ENCODE results near the gene CSRP3.

CSRP3 gene

DNA sequence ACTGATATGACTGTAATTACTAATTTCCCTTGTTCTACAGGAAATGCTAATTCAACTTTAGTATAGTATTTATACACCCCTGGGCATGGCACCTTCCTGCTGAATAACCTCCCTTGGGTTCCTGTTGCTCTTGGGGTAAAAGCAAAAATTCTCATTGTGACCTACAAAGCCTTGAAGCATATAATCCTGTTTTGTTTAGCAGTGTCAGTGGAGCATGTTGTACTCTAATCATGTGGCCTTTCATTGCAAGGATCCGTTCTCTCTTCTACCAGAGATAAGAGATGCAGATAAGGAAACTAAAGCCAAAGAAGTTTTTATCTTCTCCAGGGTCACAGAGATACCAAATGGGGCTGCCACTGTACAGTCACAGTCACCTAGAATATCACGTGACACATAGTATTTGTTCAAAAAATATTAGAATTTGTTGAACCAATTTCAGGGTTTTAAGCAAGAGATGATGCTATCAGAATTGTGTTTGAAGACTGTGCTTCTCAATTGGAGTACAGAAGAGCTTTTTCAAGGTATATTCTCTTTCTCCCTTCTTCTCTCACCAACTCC, 25.1 kb downstream of the CSRP3 start:
- ChIA-PET POLR2A (no interaction called here), CTCF (interaction anchor here (0.6 to 3.0 kb wide), 2 partner anchors 54 to 100 kb away, joined by 3 to 9 read pairs; no protein-coding TSS in a partner anchor)
- TF ChIP-seq SCRT1 (tag by site-specific recombination; IDR thresholded peaks at IDR 0.05; ENCODE audit: borderline replicate concordance), result no peak
- no peak for TF ChIP-seq ZNF664 (tag by site-specific recombination; IDR thresholded peaks at IDR 0.05)
- TF ChIP-seq KLF8 (tag by site-specific recombination; IDR thresholded peaks at IDR 0.05), result no peak
- no peak for TF ChIP-seq GLIS1 (tag by site-specific recombination; IDR thresholded peaks at IDR 0.05)
- TF ChIP-seq ZNF843 (tag by site-specific recombination; IDR thresholded peaks at IDR 0.05), result no peak
- no peak for TF ChIP-seq MYNN (tag by site-specific recombination; IDR thresholded peaks at IDR 0.05; ENCODE audit: borderline replicate concordance)
- no peak for TF ChIP-seq ZBTB20 (tag by site-specific recombination; IDR thresholded peaks at IDR 0.05)
- no peak for TF ChIP-seq ZNF549 (tag by site-specific recombination; IDR thresholded peaks at IDR 0.05)
- TF ChIP-seq ZNF501 (tag by site-specific recombination; IDR thresholded peaks at IDR 0.05), result no peak
- no peak for TF ChIP-seq ZNF785 (tag by site-specific recombination; IDR thresholded peaks at IDR 0.05)
- TF ChIP-seq, protein P1, sequence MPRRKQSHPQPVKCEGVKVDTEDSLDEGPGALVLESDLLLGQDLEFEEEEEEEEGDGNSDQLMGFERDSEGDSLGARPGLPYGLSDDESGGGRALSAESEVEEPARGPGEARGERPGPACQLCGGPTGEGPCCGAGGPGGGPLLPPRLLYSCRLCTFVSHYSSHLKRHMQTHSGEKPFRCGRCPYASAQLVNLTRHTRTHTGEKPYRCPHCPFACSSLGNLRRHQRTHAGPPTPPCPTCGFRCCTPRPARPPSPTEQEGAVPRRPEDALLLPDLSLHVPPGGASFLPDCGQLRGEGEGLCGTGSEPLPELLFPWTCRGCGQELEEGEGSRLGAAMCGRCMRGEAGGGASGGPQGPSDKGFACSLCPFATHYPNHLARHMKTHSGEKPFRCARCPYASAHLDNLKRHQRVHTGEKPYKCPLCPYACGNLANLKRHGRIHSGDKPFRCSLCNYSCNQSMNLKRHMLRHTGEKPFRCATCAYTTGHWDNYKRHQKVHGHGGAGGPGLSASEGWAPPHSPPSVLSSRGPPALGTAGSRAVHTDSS (tag by site-specific recombination; IDR thresholded peaks at IDR 0.05), result no peak
- TF ChIP-seq ZNF132 (tag by site-specific recombination; IDR thresholded peaks at IDR 0.05; ENCODE audit: borderline replicate concordance), result no peak
- TF ChIP-seq ZNF530 (tag by site-specific recombination; IDR thresholded peaks at IDR 0.05; ENCODE audit: low read depth), result no peak
- no peak for TF ChIP-seq ZNF366 (tag by site-specific recombination; conservative IDR thresholded peaks at IDR 0.05)
- TF ChIP-seq, protein P2, sequence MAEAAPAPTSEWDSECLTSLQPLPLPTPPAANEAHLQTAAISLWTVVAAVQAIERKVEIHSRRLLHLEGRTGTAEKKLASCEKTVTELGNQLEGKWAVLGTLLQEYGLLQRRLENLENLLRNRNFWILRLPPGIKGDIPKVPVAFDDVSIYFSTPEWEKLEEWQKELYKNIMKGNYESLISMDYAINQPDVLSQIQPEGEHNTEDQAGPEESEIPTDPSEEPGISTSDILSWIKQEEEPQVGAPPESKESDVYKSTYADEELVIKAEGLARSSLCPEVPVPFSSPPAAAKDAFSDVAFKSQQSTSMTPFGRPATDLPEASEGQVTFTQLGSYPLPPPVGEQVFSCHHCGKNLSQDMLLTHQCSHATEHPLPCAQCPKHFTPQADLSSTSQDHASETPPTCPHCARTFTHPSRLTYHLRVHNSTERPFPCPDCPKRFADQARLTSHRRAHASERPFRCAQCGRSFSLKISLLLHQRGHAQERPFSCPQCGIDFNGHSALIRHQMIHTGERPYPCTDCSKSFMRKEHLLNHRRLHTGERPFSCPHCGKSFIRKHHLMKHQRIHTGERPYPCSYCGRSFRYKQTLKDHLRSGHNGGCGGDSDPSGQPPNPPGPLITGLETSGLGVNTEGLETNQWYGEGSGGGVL (tag by site-specific recombination; IDR thresholded peaks at IDR 0.05), result no peak
- TF ChIP-seq PRDM1 (tag by site-specific recombination; IDR thresholded peaks at IDR 0.05), result no peak
- TF ChIP-seq KLF16 (tag by site-specific recombination; IDR thresholded peaks at IDR 0.05), result no peak
- no peak overlapping the region for H3K4me3 ChIP-seq (ENCODE audit: low read depth, low read length)
- no peaks in the 10 kb centered on the region for H3K4me1 ChIP-seq (ENCODE audit: control insufficient read depth, insufficient read depth, low read length)
- no peak overlapping the region for H3K27ac ChIP-seq (ENCODE audit: extremely low read depth, low read depth, low read length)
- H3K9me3 ChIP-seq (ENCODE audit: control insufficient read depth, insufficient read depth, low read depth, low read length), result no peaks in the 10 kb centered on the region
- peaks cover 0 to 47% of the 10 kb centered on the region in 2 experiments; a peak in 2 of 3 replicates for H3K36me3 ChIP-seq (ENCODE audit: control insufficient read depth in 2 of 2, insufficient read depth in 1 of 2, low read length in 2 of 2)

DNA sequence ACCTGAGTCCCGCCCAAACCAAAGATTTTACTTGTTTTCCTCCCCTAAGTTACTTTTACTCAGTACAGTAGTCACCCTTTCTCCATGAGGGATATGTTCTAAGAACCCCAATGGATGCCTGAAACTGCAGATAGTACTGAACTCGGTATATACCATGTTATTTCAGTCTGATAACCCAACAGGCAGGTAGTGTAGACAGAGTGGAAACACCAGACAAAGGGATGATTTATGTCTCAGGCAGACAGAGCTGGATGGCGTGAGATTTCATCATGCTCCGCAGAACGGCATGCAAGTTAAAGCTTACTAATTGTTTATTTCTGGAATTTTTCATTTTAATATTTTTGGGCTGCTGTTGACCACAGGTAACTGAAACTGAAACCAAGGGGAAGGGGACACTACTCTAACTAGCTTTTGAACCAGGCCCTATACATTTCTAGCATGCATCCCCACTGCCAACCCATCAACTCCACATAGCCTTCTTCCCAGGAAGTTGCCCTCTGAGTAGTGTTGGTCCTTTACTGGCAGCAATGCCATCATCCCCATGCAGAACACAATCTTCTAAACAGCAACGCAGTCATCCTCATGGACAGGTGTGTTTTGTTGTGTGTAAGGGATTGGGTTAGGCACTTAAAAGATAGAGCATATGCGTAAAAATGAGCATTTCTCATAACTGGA, 27.7 kb downstream of the CSRP3 start:
- Histone ChIP-seq H3K27ac (ENCODE audit: extremely low read depth, low read depth, low read length) (no peak overlapping the region), H3K9me3 (ENCODE audit: control insufficient read depth, insufficient read depth, low read depth, low read length) (no peaks in the 10 kb centered on the region), H3K36me3 (ENCODE audit: control insufficient read depth in 2 of 2, insufficient read depth in 1 of 2, low read length in 2 of 2) (peaks cover 3 to 73% of the 10 kb centered on the region in 2 experiments; a peak in 2 of 3 replicates), H3K4me3 (ENCODE audit: low read depth, low read length) (no peak overlapping the region), H3K4me1 (ENCODE audit: control insufficient read depth, insufficient read depth, low read length) (no peaks in the 10 kb centered on the region)
- TF ChIP-seq ZNF48 (tag by site-specific recombination; IDR thresholded peaks at IDR 0.05), result no peak
- no peak for TF ChIP-seq ZNF354C (tag by site-specific recombination; IDR thresholded peaks at IDR 0.05; ENCODE audit: borderline replicate concordance, low read depth)
- TF ChIP-seq ZEB2 (tag by site-specific recombination; IDR thresholded peaks at IDR 0.05), result no peak
- TF ChIP-seq, protein P3, sequence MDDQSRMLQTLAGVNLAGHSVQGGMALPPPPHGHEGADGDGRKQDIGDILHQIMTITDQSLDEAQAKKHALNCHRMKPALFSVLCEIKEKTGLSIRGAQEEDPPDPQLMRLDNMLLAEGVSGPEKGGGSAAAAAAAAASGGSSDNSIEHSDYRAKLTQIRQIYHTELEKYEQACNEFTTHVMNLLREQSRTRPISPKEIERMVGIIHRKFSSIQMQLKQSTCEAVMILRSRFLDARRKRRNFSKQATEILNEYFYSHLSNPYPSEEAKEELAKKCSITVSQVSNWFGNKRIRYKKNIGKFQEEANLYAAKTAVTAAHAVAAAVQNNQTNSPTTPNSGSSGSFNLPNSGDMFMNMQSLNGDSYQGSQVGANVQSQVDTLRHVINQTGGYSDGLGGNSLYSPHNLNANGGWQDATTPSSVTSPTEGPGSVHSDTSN (CRISPR knock-in tag; IDR thresholded peaks at IDR 0.05), result no peak
- TF ChIP-seq ZNF2 (tag by site-specific recombination; IDR thresholded peaks at IDR 0.05), result no peak
- TF ChIP-seq, protein P4, sequence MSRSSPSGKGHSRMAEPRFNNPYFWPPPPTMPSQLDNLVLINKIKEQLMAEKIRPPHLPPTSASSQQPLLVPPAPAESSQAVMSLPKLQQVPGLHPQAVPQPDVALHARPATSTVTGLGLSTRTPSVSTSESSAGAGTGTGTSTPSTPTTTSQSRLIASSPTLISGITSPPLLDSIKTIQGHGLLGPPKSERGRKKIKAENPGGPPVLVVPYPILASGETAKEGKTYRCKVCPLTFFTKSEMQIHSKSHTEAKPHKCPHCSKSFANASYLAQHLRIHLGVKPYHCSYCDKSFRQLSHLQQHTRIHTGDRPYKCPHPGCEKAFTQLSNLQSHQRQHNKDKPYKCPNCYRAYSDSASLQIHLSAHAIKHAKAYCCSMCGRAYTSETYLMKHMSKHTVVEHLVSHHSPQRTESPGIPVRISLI (tag by site-specific recombination; IDR thresholded peaks at IDR 0.05), result no peak
- TF ChIP-seq KLF16 (tag by site-specific recombination; IDR thresholded peaks at IDR 0.05), result no peak
- no peak for TF ChIP-seq GLI2 (tag by site-specific recombination; IDR thresholded peaks at IDR 0.05; ENCODE audit: borderline replicate concordance, low read depth)
- TF ChIP-seq, protein P5, sequence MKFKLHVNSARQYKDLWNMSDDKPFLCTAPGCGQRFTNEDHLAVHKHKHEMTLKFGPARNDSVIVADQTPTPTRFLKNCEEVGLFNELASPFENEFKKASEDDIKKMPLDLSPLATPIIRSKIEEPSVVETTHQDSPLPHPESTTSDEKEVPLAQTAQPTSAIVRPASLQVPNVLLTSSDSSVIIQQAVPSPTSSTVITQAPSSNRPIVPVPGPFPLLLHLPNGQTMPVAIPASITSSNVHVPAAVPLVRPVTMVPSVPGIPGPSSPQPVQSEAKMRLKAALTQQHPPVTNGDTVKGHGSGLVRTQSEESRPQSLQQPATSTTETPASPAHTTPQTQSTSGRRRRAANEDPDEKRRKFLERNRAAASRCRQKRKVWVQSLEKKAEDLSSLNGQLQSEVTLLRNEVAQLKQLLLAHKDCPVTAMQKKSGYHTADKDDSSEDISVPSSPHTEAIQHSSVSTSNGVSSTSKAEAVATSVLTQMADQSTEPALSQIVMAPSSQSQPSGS (tag by site-specific recombination; IDR thresholded peaks at IDR 0.05; ENCODE audit: low read depth), result no peak
- CTCF ChIA-PET, result no interaction called here
- POLR2A ChIA-PET, result no interaction called here

Measured in HEK293 (cell line).